ENCODE data around the gene FYN.

GRCh38 chr6:111767752-111768430, 105.4 kb downstream of the FYN start:
- TF ChIP-seq POLR2A (IDR thresholded peaks at IDR 0.05; ENCODE audit: low read depth, low read length): no peak
- TF ChIP-seq POLR2AphosphoS5 (IDR thresholded peaks at IDR 0.05; ENCODE audit: low read depth, low read length): no peak
- no peak for TF ChIP-seq TAF1 (IDR thresholded peaks at IDR 0.05; ENCODE audit: borderline replicate concordance, low read depth, low read length)
